HepG2 (cell line): Measurements from ENCODE around the gene R3HDM1. TPM values are rescaled to one million over a fixed set of nuclear protein-coding genes. Genes with fewer than 3 reads are reported as not detected.

Experiments used
- ATAC-seq: fragments of 200-7000 bp; cut with Tn5 transposase; 3 replicates; pipeline ENCODE4 v1.9.1; 2020; ENCODE audit warnings: mild to moderate bottlenecking, moderate library complexity
- BruUV-seq: library from RNA; stranded (reverse); fragments of 400-500 nt; replicated peaks from 2 replicates; lab custom pipeline; 2021; lab: Mats Ljungman, UMichigan
- CTCF ChIA-PET: fragments of 300-600 bp; formaldehyde crosslinking; extraction: SDS; loops from one replicate; lab custom pipeline; 2021; ENCODE audit warnings: low total read pairs, inconsistent platforms, low intra/inter-chr PET ratio; lab: Yijun Ruan, JAX
- POLR2A ChIA-PET: fragments of 350-600 bp; sonication (Branson Sonifier 250); formaldehyde crosslinking; loops from one replicate; lab custom pipeline; 2020; ENCODE audit warnings: antibody characterized with exemption, inconsistent platforms; lab: Yijun Ruan, JAX
- DNase-seq: peaks from one replicate; pipeline ENCODE4 v3.0.0-alpha.2; 2015; ENCODE audit warnings: low spot score
- FAIRE-seq: peaks from 3 replicates; lab custom pipeline; 2011; peaks lifted over from hg19 to GRCh38; lab: Jason Lieb, UNC
- H2AFZ ChIP-seq: one replicate; pipeline ENCODE4 v1.6.1; 2011; ENCODE audit warnings: low read length, inconsistent platforms
- H3K27ac ChIP-seq: fragments of 300-600 bp; 3 replicates; pipeline ENCODE4 v1.8.0; 2011; ENCODE audit warnings: mixed run types, mild to moderate bottlenecking, mixed read lengths, low read length, inconsistent platforms; ENCODE audit not compliant: insufficient read depth; ENCODE audit errors: extremely low read length
- H3K27me3 ChIP-seq, 2 experiments: fragments of 200-600 bp in 1 of 2; 2 replicates in 1 of 2; 3 replicates in 1 of 2; pipeline versions ENCODE4 v1.6.0 to v1.8.0; 2011; ENCODE audit warnings: low read length in 2 of 2, mild to moderate bottlenecking in 2 of 2, moderate library complexity in 2 of 2, inconsistent platforms in 1 of 2; ENCODE audit not compliant: insufficient read depth in 2 of 2, control insufficient read depth in 1 of 2
- H3K36me3 ChIP-seq, 2 experiments: fragments of 200-600 bp in 1 of 2; replicated peaks in 1 of 2; 2 replicates in 1 of 2; 3 replicates in 1 of 2; pipeline versions ENCODE4 v1.5.1 to v1.8.0; 2011; ENCODE audit warnings: low read length in 2 of 2, inconsistent platforms in 1 of 2; ENCODE audit not compliant: insufficient read depth in 2 of 2, control insufficient read depth in 1 of 2
- H3K4me1 ChIP-seq: 2 replicates; pipeline ENCODE4 v1.5.1; 2012; ENCODE audit warnings: low read length, inconsistent platforms; ENCODE audit not compliant: insufficient read depth
- H3K4me2 ChIP-seq: 2 replicates; pipeline ENCODE4 v1.6.0; 2011; ENCODE audit warnings: low read depth, low read length, inconsistent platforms
- H3K4me3 ChIP-seq, 3 experiments: fragments of 200-600 bp in 1 of 3; sonication (generic), shearing (Covaris generic) in 1 of 3; replicated peaks in 1 of 3; 2 replicates each; pipeline ENCODE4 v1.5.1; 2011 to 2016; ENCODE audit warnings: low read length in 3 of 3, inconsistent platforms in 2 of 3, low read depth in 2 of 3, mild to moderate bottlenecking in 2 of 3, control low read depth in 1 of 3, mixed read lengths in 1 of 3; ENCODE audit not compliant: insufficient read depth in 1 of 3
- H3K79me2 ChIP-seq: one replicate; pipeline ENCODE4 v1.6.1; 2011; ENCODE audit warnings: low read length, inconsistent platforms; ENCODE audit not compliant: insufficient read depth
- H3K9ac ChIP-seq: 2 replicates; pipeline ENCODE4 v1.6.0; 2011; ENCODE audit warnings: mild to moderate bottlenecking, low read depth, low read length, inconsistent platforms; ENCODE audit not compliant: insufficient read depth
- H3K9me3 ChIP-seq: 2 replicates; pipeline ENCODE4 v1.5.1; 2012; ENCODE audit warnings: mild to moderate bottlenecking, low read length
- H4K20me1 ChIP-seq: 2 replicates; pipeline ENCODE4 v1.6.0; 2011; ENCODE audit warnings: inconsistent platforms, mild to moderate bottlenecking, low read length, moderate library complexity; ENCODE audit not compliant: insufficient read depth
- ATF1 ChIP-seq: IDR thresholded peaks from 2 replicates; pipeline ENCODE4 v1.6.1; 2016; ENCODE audit warnings: mild to moderate bottlenecking, control low read depth
- EHMT2 ChIP-seq: fragments of 200-600 bp; sonication (generic); IDR thresholded peaks from 2 replicates; pipeline ENCODE4 v1.7.0; 2017; ENCODE audit warnings: antibody characterized with exemption, low read depth, low read length, borderline replicate concordance
- HNF4A ChIP-seq: sonication (generic); formaldehyde crosslinking; IDR thresholded peaks from 2 replicates; pipeline ENCODE4 v1.4.0; 2020; ENCODE audit warnings: missing genetic modification reagents
- JARID2 ChIP-seq: sonication (generic); formaldehyde crosslinking; IDR thresholded peaks from 2 replicates; pipeline ENCODE4 v1.8.1; 2023; ENCODE audit warnings: missing genetic modification reagents, inconsistent platforms; ENCODE audit not compliant: insufficient replicate concordance
- MAFK ChIP-seq, 2 experiments: IDR thresholded peaks in 1 of 2; conservative IDR thresholded peaks in 1 of 2; 2 replicates each; pipeline ENCODE4 v1.6.1; 2011; ENCODE audit warnings: improper control_type of control experiment in 2 of 2, low read length in 2 of 2
- NR2C2 ChIP-seq: sonication (generic); formaldehyde crosslinking; IDR thresholded peaks from 2 replicates; pipeline ENCODE4 v1.4.0; 2020; ENCODE audit warnings: missing genetic modification reagents, mild to moderate bottlenecking, moderate library complexity, borderline replicate concordance
- NR3C1 ChIP-seq: sonication (generic); formaldehyde crosslinking; IDR thresholded peaks from 2 replicates; pipeline ENCODE4 v1.4.0; 2020; ENCODE audit warnings: missing genetic modification reagents
- ZMYM4 ChIP-seq: sonication (generic); formaldehyde crosslinking; IDR thresholded peaks from 2 replicates; pipeline ENCODE4 v1.8.1; 2023; ENCODE audit warnings: mild to moderate bottlenecking, missing genetic modification reagents
- WGBS: methylation state at CpG from one replicate; pipeline ENCODE4 v1.1.6; 2017; ENCODE audit warnings: low lambda C conversion rate; 5-methylcytosine and 5-hydroxymethylcytosine counted together
- in situ Hi-C: cut with HindIII; loops from 2 replicates; pipeline ENCODE4 v1.10.0; 2017; ENCODE audit warnings: low pct_unique_long_range_greater_than_20kb; ENCODE audit not compliant: extremely low pct_ligation_motif_present
- intact Hi-C: fragments of 100-400 bp; cut with micrococcal nuclease; formaldehyde crosslinking; loops from one replicate; pipeline ENCODE4 v1.10.0; 2022; ENCODE audit not compliant: unreplicated experiment
- polyA plus RNA-seq, 8 experiments: library from polyadenylated mRNA; depleted of rRNA in 3 of 8; stranded (reverse) in 7 of 8; unstranded in 1 of 8; fragments of >200 nt; fragmentation: Illumina TruSeq in 4 of 8; extraction: Trizol in 4 of 8; gene quantifications; 2 replicates each; pipeline versions ENCODE4 v1.2.1 to v1.2.3, GENCODE V29; 2011 to 2016; ENCODE audit warnings: low read depth in 4 of 8, missing spikeins in 1 of 8, mixed read lengths in 1 of 8; ENCODE audit not compliant: insufficient read depth in 1 of 8
- total RNA-seq, 5 experiments: library from RNA; depleted of rRNA; stranded (reverse); fragments of >200 nt; fragmentation: Illumina TruSeq; extraction: Trizol; gene quantifications; 2 replicates each; pipeline ENCODE4 v1.2.3, GENCODE V29; 2016; ENCODE audit warnings: low read depth in 1 of 5

R3HDM1 gene
- total and polyA plus RNA-seq, 2 of the 13 experiments (the other 11 are each of a cell fraction or from before 2014, with no cell fraction given): 15.7 to 54.3 TPM

GRCh38 chr2:135635212-135635835, 104.0 kb downstream of the R3HDM1 start:
- Histone ChIP-seq H3K9me3 (no peaks in the 10 kb centered on the region), H3K79me2 (no peaks in the 10 kb centered on the region), H3K27me3 (no peaks in the 10 kb centered on the region), H2AFZ (no peak overlapping the region), H3K27ac (peak overlapping the region; percentile 30), H3K4me1 (peaks cover 8% of the 10 kb centered on the region), H3K9ac (no peak overlapping the region), H3K4me3 (no peak overlapping the region), H4K20me1 (no peaks in the 10 kb centered on the region), H3K36me3 (peaks cover 4 to 36% of the 10 kb centered on the region in 2 experiments; a peak in 4 of 5 replicates), H3K4me2 (no peak overlapping the region)
- ChIA-PET CTCF (no interaction called here), POLR2A (interaction anchor here (1.0 kb wide), 1 partner anchor 104 kb away, joined by 3 read pairs; the partner anchor contains the start of genes R3HDM1 and ZRANB3)
- DNase-seq (peak; percentile 10), FAIRE-seq (peak; percentile 4), ATAC-seq (peak; percentile 82)
- no TSS peak for BruUV-seq
- 0 out of 2 replicates have a peak, but pooled peaks have one; percentile 24 for TF ChIP-seq EHMT2
- 0 out of 2 replicates have a peak, but pooled peaks have one; percentile 30 for TF ChIP-seq ZMYM4 (CRISPR knock-in tag)
- TF ChIP-seq NR3C1 (CRISPR knock-in tag): no peak
- TF ChIP-seq ATF1 (CRISPR knock-in tag): 0 out of 2 replicates have a peak, but pooled peaks have one; percentile 20
- 0 out of 2 replicates have a peak, but pooled peaks have one; percentile 18 for TF ChIP-seq NR2C2 (CRISPR knock-in tag)
- 0 out of 2 replicates have a peak, but pooled peaks have one; percentile 8 for TF ChIP-seq HNF4A (CRISPR knock-in tag)
- WGBS: 65% methylated on average over 6 of the region's 6 CpGs
- in situ Hi-C loops: no loop called here
- intact Hi-C loops: no loop called here

GRCh38 chr2:135636982-135637381, 105.7 kb downstream of the R3HDM1 start:
- ChIA-PET CTCF (no interaction called here), POLR2A (interaction anchor here (1.3 kb wide), 1 partner anchor 106 kb away, joined by 3 read pairs; the partner anchor contains the start of genes R3HDM1 and ZRANB3)
- DNase-seq (no peak), FAIRE-seq (no peak), ATAC-seq (no peak)
- H3K36me3 ChIP-seq: peaks cover 4 to 36% of the 10 kb centered on the region in 2 experiments; a peak in 4 of 5 replicates
- H3K9me3 ChIP-seq: no peaks in the 10 kb centered on the region
- WGBS: 94% methylated on average over 1 of the region's 1 CpG
- TF ChIP-seq JARID2 (CRISPR knock-in tag) (no peak), MAFK (conservative IDR thresholded peaks at IDR 0.05 in 1 of 2, IDR thresholded peaks at IDR 0.05 in 1 of 2; ENCODE audit: low read length in 2 of 2) (peak in 1 of 2 experiments; percentile 17; a peak in 1 of 4 replicates)
- H2AFZ ChIP-seq: no peak overlapping the region
- no peak overlapping the region for H3K27ac ChIP-seq
- H3K4me2 ChIP-seq: no peak overlapping the region
- H3K4me3 ChIP-seq: no peak overlapping the region
- H3K79me2 ChIP-seq: no peaks in the 10 kb centered on the region
- H3K9ac ChIP-seq: no peak overlapping the region
- intact Hi-C loops: no loop called here
- BruUV-seq: no TSS peak
- no peaks in the 10 kb centered on the region for H4K20me1 ChIP-seq
- H3K4me1 ChIP-seq: peaks cover 8% of the 10 kb centered on the region
- in situ Hi-C loops: no loop called here
- no peaks in the 10 kb centered on the region for H3K27me3 ChIP-seq
